Thymus (tissue), 14 donors: ENCODE data around the gene SPINK4. TPM values are rescaled to one million over a fixed set of nuclear protein-coding genes. Genes with fewer than 3 reads are reported as not detected.

Experiments
- DNase-seq, 9 donors: peaks; one replicate each; pipeline ENCODE4 v3.0.0-alpha.2; 2013; ENCODE audit warnings: low spot score in 9 of 9, low read depth in 6 of 9, missing footprints in 1 of 9
- H3K27ac ChIP-seq, 2 donors: one replicate each; pipeline ENCODE4 v1.5.1; 2013; ENCODE audit warnings: control low read depth in 1 of 2, low read depth in 1 of 2, low read length in 1 of 2, mild to moderate bottlenecking in 1 of 2, moderate library complexity in 1 of 2
- H3K27me3 ChIP-seq, 2 donors: one replicate each; pipeline ENCODE4 v1.5.1; 2013; ENCODE audit warnings: low read length in 1 of 2; ENCODE audit not compliant: control insufficient read depth in 2 of 2, insufficient read depth in 1 of 2
- H3K36me3 ChIP-seq, 2 donors: one replicate each; pipeline ENCODE4 v1.5.1; 2013; ENCODE audit warnings: low read length in 1 of 2, mild to moderate bottlenecking in 1 of 2, moderate library complexity in 1 of 2; ENCODE audit not compliant: control insufficient read depth in 2 of 2, insufficient read depth in 2 of 2
- H3K4me1 ChIP-seq, 2 donors: one replicate each; pipeline ENCODE4 v1.5.1; 2013; ENCODE audit warnings: low read length in 2 of 2; ENCODE audit not compliant: control insufficient read depth in 2 of 2, insufficient read depth in 2 of 2
- H3K4me3 ChIP-seq, 2 donors: one replicate each; pipeline ENCODE4 v1.5.1; 2013; ENCODE audit warnings: low read length in 2 of 2, control low read depth in 1 of 2, mild to moderate bottlenecking in 1 of 2
- H3K9me3 ChIP-seq, 2 donors: one replicate each; pipeline ENCODE4 v1.5.1; 2013; ENCODE audit warnings: low read length in 1 of 2, mild to moderate bottlenecking in 1 of 2; ENCODE audit not compliant: control insufficient read depth in 2 of 2, insufficient read depth in 1 of 2
- whole genome bisulfite sequencing: extraction: QIAGEN DNeasy Blood & Tissue Kit; methylation state at CpG from one replicate; pipeline ENCODE4 v1.1.7; 2013; 5-methylcytosine and 5-hydroxymethylcytosine counted together
- long read RNA-seq, 10 donors: transcript quantifications; one replicate each; lab custom pipeline, GENCODE V29; 2026
- polyA plus RNA-seq: library from polyadenylated mRNA; stranded (reverse); fragments of 200-250 nt; gene quantifications from one replicate; pipeline ENCODE4 v1.2.3, GENCODE V29; 2013
- total RNA-seq: library from RNA; stranded (reverse); fragments of 120-200 nt; gene quantifications from one replicate; pipeline ENCODE4 v1.2.4, GENCODE V29; 2013
- donor health status: healthy.

SPINK4 gene
- total RNA-seq, result 0.38 TPM
- 2.1 TPM for polyA plus RNA-seq
- long read RNA-seq, donor 1, result 0 reads
- long read RNA-seq, donor 2, result 0 reads
- long read RNA-seq, donor 3, result 0 reads
- long read RNA-seq, donor 4, result 0 reads
- long read RNA-seq, donor 5, partial matches to known transcripts, result 0 of 2 reads
- long read RNA-seq, donor 5, other reads (novel, unspliced or antisense), result 0 of 2 reads
- long read RNA-seq, donor 6, result 0 reads
- long read RNA-seq, donor 7, result 0 reads
- long read RNA-seq, donor 8, result 0 reads
- long read RNA-seq, donor 9, result 0 reads
- long read RNA-seq, donor 10, result 0 reads

GRCh38 chr9:33239921-33240320 lies at the start of gene SPINK4:
Gene SPINK4 (plus strand): TSS chr9:33240167. CDS start chr9:33240209, 42 bp downstream.
- H3K27me3 ChIP-seq, result no peaks in the 10 kb centered on the region
- H3K27ac ChIP-seq, result no peak within 1 kb of the TSS
- H3K36me3 ChIP-seq, result no peaks in the 10 kb centered on the region
- peak in 1 of 9 donors; percentile 35 for DNase-seq
- peaks cover 0 to 1% of the 10 kb centered on the region in 2 donors for H3K9me3 ChIP-seq
- 46% methylated on average over 7 of the region's 7 CpGs for WGBS
- no peak within 1 kb of the TSS for H3K4me3 ChIP-seq
- peaks cover 0 to 9% of the 10 kb centered on the region in 2 donors for H3K4me1 ChIP-seq

GRCh38 chr9:33192493-33193255 lies 47.3 kb upstream of the SPINK4 start:
- H3K9me3 ChIP-seq, result no peaks in the 10 kb centered on the region
- no peaks in the 10 kb centered on the region for H3K36me3 ChIP-seq
- H3K4me1 ChIP-seq, result peaks cover 0 to 8% of the 10 kb centered on the region in 2 donors
- no peak overlapping the region for H3K4me3 ChIP-seq
- no peaks in the 10 kb centered on the region for H3K27me3 ChIP-seq
- WGBS, result 96% methylated on average over 3 of the region's 3 CpGs
- H3K27ac ChIP-seq, result no peak overlapping the region
- DNase-seq, result no peak

GRCh38 chr9:33193818-33194217 lies 46.1 kb upstream of the SPINK4 start:
- Histone ChIP-seq H3K4me3 (no peak overlapping the region), H3K9me3 (no peaks in the 10 kb centered on the region), H3K27ac (no peak overlapping the region), H3K36me3 (no peaks in the 10 kb centered on the region), H3K4me1 (no peaks in the 10 kb centered on the region), H3K27me3 (no peaks in the 10 kb centered on the region)
- DNase-seq, result no peak
- WGBS, result 86% methylated on average over 3 of the region's 3 CpGs

- H3K27ac ChIP-seq, result no peak overlapping the region
- 100% methylated on average over 1 of the region's 1 CpG for WGBS
- no peaks in the 10 kb centered on the region for H3K36me3 ChIP-seq
- no peaks in the 10 kb centered on the region for H3K27me3 ChIP-seq
- no peak for DNase-seq
- H3K9me3 ChIP-seq, result no peaks in the 10 kb centered on the region
- H3K4me3 ChIP-seq, result no peak overlapping the region
- H3K4me1 ChIP-seq, result no peaks in the 10 kb centered on the region
Measured at GRCh38 chr9:33196736-33197135, 43.2 kb upstream of the SPINK4 start.

GRCh38 chr9:33197279-33198152 lies 42.5 kb upstream of the SPINK4 start:
- Histone ChIP-seq H3K9me3 (no peaks in the 10 kb centered on the region), H3K4me1 (peaks cover 5 to 7% of the 10 kb centered on the region in 2 donors), H3K27me3 (no peaks in the 10 kb centered on the region), H3K4me3 (no peak overlapping the region), H3K36me3 (no peaks in the 10 kb centered on the region), H3K27ac (no peak overlapping the region)
- no peak for DNase-seq
- WGBS, result 87% methylated on average over 6 of the region's 6 CpGs

- H3K27ac ChIP-seq, result no peak overlapping the region
- no peaks in the 10 kb centered on the region for H3K27me3 ChIP-seq
- DNase-seq, result no peak
- 95% methylated on average over 6 of the region's 6 CpGs for WGBS
- peaks cover 11 to 14% of the 10 kb centered on the region in 2 donors for H3K4me1 ChIP-seq
- no peaks in the 10 kb centered on the region for H3K9me3 ChIP-seq
- H3K36me3 ChIP-seq, result no peaks in the 10 kb centered on the region
- H3K4me3 ChIP-seq, result no peak overlapping the region
Measured at GRCh38 chr9:33198165-33198564, 41.8 kb upstream of the SPINK4 start.

GRCh38 chr9:33202018-33202417 lies 37.9 kb upstream of the SPINK4 start:
- H3K36me3 ChIP-seq, result no peaks in the 10 kb centered on the region
- no peak overlapping the region for H3K27ac ChIP-seq
- no peak for DNase-seq
- H3K4me1 ChIP-seq, result peaks cover 14% of the 10 kb centered on the region in 2 donors
- H3K9me3 ChIP-seq, result no peaks in the 10 kb centered on the region
- no peaks in the 10 kb centered on the region for H3K27me3 ChIP-seq
- 95% methylated on average over 1 of the region's 1 CpG for WGBS
- H3K4me3 ChIP-seq, result no peak overlapping the region

- DNase-seq, result peak in 5 of 9 donors; percentile 32 to 76 (median 46)
- Histone ChIP-seq H3K4me1 (peaks cover 14% of the 10 kb centered on the region in 2 donors), H3K27me3 (no peaks in the 10 kb centered on the region), H3K27ac (peak overlapping the region in 1 of 2 donors; percentile 20), H3K4me3 (no peak overlapping the region), H3K36me3 (no peaks in the 10 kb centered on the region), H3K9me3 (no peaks in the 10 kb centered on the region)
- WGBS, result 38% methylated on average over 11 of the region's 11 CpGs
Measured at GRCh38 chr9:33202552-33203201, 37.3 kb upstream of the SPINK4 start.
